ENCODE data around the gene SUSD1.

GRCh38 chr9:112005939-112006338 is 169.2 kb downstream of the SUSD1 start:
- TF ChIP-seq CTCF (IDR thresholded peaks at IDR 0.05; ENCODE audit: extremely low read depth in 1 of 2, insufficient read depth in 1 of 2, low read depth in 1 of 2, low read length in 2 of 2) (no peak), EZH2 (IDR thresholded peaks at IDR 0.05; ENCODE audit: borderline replicate concordance, low read depth, low read length, severe bottlenecking) (no peak), MAX (IDR thresholded peaks at IDR 0.05; ENCODE audit: insufficient read depth, insufficient read length) (no peak), POLR2AphosphoS5 (IDR thresholded peaks at IDR 0.05; ENCODE audit: insufficient read depth, low read depth, low read length) (no peak), POLR2A (IDR thresholded peaks at IDR 0.05; ENCODE audit: low read depth, low read length) (no peak)

Measured in endothelial cell of umbilical vein (primary cell).